ENCODE results near the gene STPG2.

- no peak for TF ChIP-seq CTCF (conservative IDR thresholded peaks at IDR 0.05)
- no peak for TF ChIP-seq EZH2 (IDR thresholded peaks at IDR 0.05; ENCODE audit: low read depth)
These were observed 275.2 kb downstream of the STPG2 start for GRCh38 chr4:97868097-97868496.
